HL-60/S4 (cell line): ENCODE data around the gene PHTF2.
"Not testable (repeated sequence)": the region's sequence is repeated elsewhere in the genome, so short reads cannot be mapped to it uniquely, and the experiment has no call there.

Source experiments
- in situ Hi-C: fragments of 300-500 bp; cut with MboI; formaldehyde crosslinking; loops from 2 replicates; pipeline ENCODE4 v1.14.3; 2022; ENCODE audit warnings: low sequenced_read_pairs

PHTF2 gene

GRCh38 chr7:77873416-77874327 lies 75.1 kb downstream of the PHTF2 start:
- in situ Hi-C loops, result not testable (repeated sequence)

GRCh38 chr7:77877791-77878190 lies 79.2 kb downstream of the PHTF2 start:
- in situ Hi-C loops, result no loop called here

- in situ Hi-C loops, result no loop called here
Measured at GRCh38 chr7:77878500-77878899, 79.9 kb downstream of the PHTF2 start.

GRCh38 chr7:77879272-77879671 lies 80.7 kb downstream of the PHTF2 start:
- in situ Hi-C loops, result no loop called here

GRCh38 chr7:77881871-77882270 lies 83.3 kb downstream of the PHTF2 start:
- in situ Hi-C loops, result no loop called here

GRCh38 chr7:77885155-77885554 lies 86.6 kb downstream of the PHTF2 start:
- in situ Hi-C loops, result no loop called here

- in situ Hi-C loops, result no loop called here
Measured at GRCh38 chr7:77887567-77887966, 89.0 kb downstream of the PHTF2 start.

- in situ Hi-C loops, result no loop called here
Measured at GRCh38 chr7:77888998-77889397, 90.4 kb downstream of the PHTF2 start.

GRCh38 chr7:77893813-77894212 lies 95.2 kb downstream of the PHTF2 start:
- in situ Hi-C loops, result no loop called here

- in situ Hi-C loops, result no loop called here
Measured at GRCh38 chr7:77894574-77895091, 96.1 kb downstream of the PHTF2 start.

- in situ Hi-C loops, result no loop called here
Measured at GRCh38 chr7:77895905-77896304, 97.3 kb downstream of the PHTF2 start.

GRCh38 chr7:77897004-77897547 lies 98.5 kb downstream of the PHTF2 start:
- in situ Hi-C loops, result no loop called here

GRCh38 chr7:77899516-77899915 lies 100.9 kb downstream of the PHTF2 start:
- in situ Hi-C loops, result no loop called here

GRCh38 chr7:77903597-77903996 lies 105.0 kb downstream of the PHTF2 start:
- in situ Hi-C loops, result no loop called here

- in situ Hi-C loops, result no loop called here
Measured at GRCh38 chr7:77904252-77904651, 105.7 kb downstream of the PHTF2 start.

- in situ Hi-C loops, result no loop called here
Measured at GRCh38 chr7:77907281-77907680, 108.7 kb downstream of the PHTF2 start.

- in situ Hi-C loops, result no loop called here
Measured at GRCh38 chr7:77908664-77909063, 110.1 kb downstream of the PHTF2 start.

GRCh38 chr7:77910124-77910523 lies 111.6 kb downstream of the PHTF2 start:
- in situ Hi-C loops, result no loop called here

GRCh38 chr7:77912293-77912692 lies 113.7 kb downstream of the PHTF2 start:
- in situ Hi-C loops, result no loop called here

- in situ Hi-C loops, result no loop called here
Measured at GRCh38 chr7:77913977-77914607, 115.5 kb downstream of the PHTF2 start.

- in situ Hi-C loops, result no loop called here
Measured at GRCh38 chr7:77917500-77918262, 119.1 kb downstream of the PHTF2 start.
